Duodenal mucosa (tissue), 2 donors: Measurements from ENCODE around the gene ZNF3.

Experiments used
- H3K27ac ChIP-seq: one replicate; pipeline ENCODE4 v1.7.0; 2013; ENCODE audit warnings: low read depth, low read length
- H3K27me3 ChIP-seq, 2 donors: one replicate each; pipeline ENCODE4 v1.7.0; 2013; ENCODE audit warnings: low read length in 2 of 2, control low read depth in 1 of 2; ENCODE audit not compliant: insufficient read depth in 2 of 2, control insufficient read depth in 1 of 2
- H3K36me3 ChIP-seq, 2 donors: one replicate each; pipeline ENCODE4 v1.7.0; 2013; ENCODE audit warnings: low read length in 2 of 2, control low read depth in 1 of 2; ENCODE audit not compliant: insufficient read depth in 2 of 2, control insufficient read depth in 1 of 2
- H3K4me1 ChIP-seq, 2 donors: one replicate each; pipeline ENCODE4 v1.7.0; 2013; ENCODE audit warnings: low read length in 2 of 2, control low read depth in 1 of 2; ENCODE audit not compliant: insufficient read depth in 2 of 2, control insufficient read depth in 1 of 2
- H3K4me3 ChIP-seq, 2 donors: one replicate each; pipeline ENCODE4 v1.7.0; 2013; ENCODE audit warnings: low read length in 2 of 2, low read depth in 1 of 2
- H3K9ac ChIP-seq, 2 donors: one replicate each; pipeline ENCODE4 v1.7.0; 2013; ENCODE audit warnings: low read length in 2 of 2, low read depth in 1 of 2
- H3K9me3 ChIP-seq, 2 donors: one replicate each; pipeline ENCODE4 v1.7.0; 2013; ENCODE audit warnings: low read length in 2 of 2, control low read depth in 1 of 2; ENCODE audit not compliant: control insufficient read depth in 1 of 2

The ZNF3 gene

GRCh38 chr7:100088621-100089457 is 7.3 kb upstream of the ZNF3 start, which contains the start of gene COPS6:
Gene COPS6 (plus strand): TSS chr7:100088969. CDS start chr7:100088991, 22 bp downstream.
- Histone ChIP-seq H3K4me3 (peak within 1 kb of the TSS; percentile 95 to 98), H3K4me1 (peaks cover 16 to 17% of the 10 kb centered on the region in 2 donors), H3K9ac (peak within 1 kb of the TSS; percentile 75 to 91), H3K27ac (peak within 1 kb of the TSS; percentile 41), H3K36me3 (peaks cover 32 to 36% of the 10 kb centered on the region in 2 donors), H3K9me3 (no peaks in the 10 kb centered on the region), H3K27me3 (no peaks in the 10 kb centered on the region)

- Histone ChIP-seq H3K4me3 (peak overlapping the region; percentile 95 to 98), H3K36me3 (peaks cover 26 to 29% of the 10 kb centered on the region in 2 donors), H3K27me3 (no peaks in the 10 kb centered on the region), H3K9ac (peak overlapping the region; percentile 65 to 75), H3K27ac (no peak overlapping the region), H3K4me1 (peaks cover 16 to 17% of the 10 kb centered on the region in 2 donors), H3K9me3 (no peaks in the 10 kb centered on the region)
Observed at GRCh38 chr7:100088095-100088620, 6.6 kb upstream of the ZNF3 start.

- Histone ChIP-seq H3K4me1 (peaks cover 17 to 24% of the 10 kb centered on the region in 2 donors), H3K9me3 (no peaks in the 10 kb centered on the region), H3K9ac (no peak overlapping the region), H3K27ac (no peak overlapping the region), H3K4me3 (no peak overlapping the region), H3K36me3 (peaks cover 16 to 19% of the 10 kb centered on the region in 2 donors), H3K27me3 (no peaks in the 10 kb centered on the region)
Observed at GRCh38 chr7:100087055-100087750, 5.7 kb upstream of the ZNF3 start.

GRCh38 chr7:100085515-100085914 is 4.0 kb upstream of the ZNF3 start:
- Histone ChIP-seq H3K27me3 (no peaks in the 10 kb centered on the region), H3K4me1 (peaks cover 17 to 31% of the 10 kb centered on the region in 2 donors), H3K27ac (no peak overlapping the region)

GRCh38 chr7:100082978-100083377 is 1.5 kb upstream of the ZNF3 start:
- H3K4me3 ChIP-seq = peak overlapping the region in 1 of 2 donors; percentile 22
- no peaks in the 10 kb centered on the region for H3K36me3 ChIP-seq
- H3K9ac ChIP-seq = peak overlapping the region in 1 of 2 donors; percentile 9
- no peaks in the 10 kb centered on the region for H3K27me3 ChIP-seq
- H3K4me1 ChIP-seq = peaks cover 17 to 30% of the 10 kb centered on the region in 2 donors
- H3K9me3 ChIP-seq = no peaks in the 10 kb centered on the region
- H3K27ac ChIP-seq = no peak overlapping the region

More at GRCh38 chr7:100085515-100085914, 4.0 kb upstream of the ZNF3 start:
- Histone ChIP-seq H3K4me3 (no peak overlapping the region), H3K36me3 (peaks cover 2 to 4% of the 10 kb centered on the region in 2 donors), H3K9ac (no peak overlapping the region), H3K9me3 (no peaks in the 10 kb centered on the region)

- H3K4me1 ChIP-seq = peaks cover 20 to 42% of the 10 kb centered on the region in 2 donors
- no peaks in the 10 kb centered on the region for H3K27me3 ChIP-seq
Observed at GRCh38 chr7:100080907-100081534, 502 bp downstream of the ZNF3 start.

GRCh38 chr7:100079024-100079560 is 2.4 kb downstream of the ZNF3 start:
- Histone ChIP-seq H3K27me3 (no peaks in the 10 kb centered on the region), H3K27ac (peak overlapping the region; percentile 17), H3K4me1 (peaks cover 20 to 42% of the 10 kb centered on the region in 2 donors), H3K9me3 (no peaks in the 10 kb centered on the region), H3K36me3 (peaks cover 19 to 32% of the 10 kb centered on the region in 2 donors), H3K9ac (peak overlapping the region; percentile 37 to 67), H3K4me3 (peak overlapping the region; percentile 47 to 83)

More at GRCh38 chr7:100080907-100081534, 502 bp downstream of the ZNF3 start:
- H3K9ac ChIP-seq = peak overlapping the region; percentile 91 to 94
- no peaks in the 10 kb centered on the region for H3K9me3 ChIP-seq
- H3K4me3 ChIP-seq = peak overlapping the region; percentile 83 to 99
- H3K27ac ChIP-seq = peak overlapping the region; percentile 78
- peaks cover 2 to 13% of the 10 kb centered on the region in 2 donors for H3K36me3 ChIP-seq

GRCh38 chr7:100077205-100077604 is 4.3 kb downstream of the ZNF3 start:
- Histone ChIP-seq H3K9ac (no peak overlapping the region), H3K4me3 (no peak overlapping the region), H3K9me3 (peaks cover 9 to 10% of the 10 kb centered on the region in 2 donors), H3K36me3 (peaks cover 36 to 51% of the 10 kb centered on the region in 2 donors), H3K27me3 (no peaks in the 10 kb centered on the region), H3K27ac (no peak overlapping the region), H3K4me1 (peaks cover 20 to 34% of the 10 kb centered on the region in 2 donors)

- Histone ChIP-seq H3K27me3 (no peaks in the 10 kb centered on the region), H3K27ac (no peak overlapping the region), H3K4me1 (peaks cover 20 to 26% of the 10 kb centered on the region in 2 donors), H3K4me3 (no peak overlapping the region), H3K9ac (no peak overlapping the region), H3K36me3 (peaks cover 54 to 69% of the 10 kb centered on the region in 2 donors), H3K9me3 (peaks cover 27 to 28% of the 10 kb centered on the region in 2 donors)
Observed at GRCh38 chr7:100075418-100075817, 6.1 kb downstream of the ZNF3 start.
